Stimulated activated CD8-positive, alpha-beta memory T cell treated with anti-CD3 and anti-CD28 coated beads, Interleukin-4, amount 100 ng/mL, for 24 hours (primary cell): ENCODE data around the gene KDM4B.

Experiments used
- DNase-seq: peaks from one replicate; pipeline ENCODE4 v3.0.0-alpha.2; 2020; ENCODE audit warnings: low read depth

Gene KDM4B

DNA sequence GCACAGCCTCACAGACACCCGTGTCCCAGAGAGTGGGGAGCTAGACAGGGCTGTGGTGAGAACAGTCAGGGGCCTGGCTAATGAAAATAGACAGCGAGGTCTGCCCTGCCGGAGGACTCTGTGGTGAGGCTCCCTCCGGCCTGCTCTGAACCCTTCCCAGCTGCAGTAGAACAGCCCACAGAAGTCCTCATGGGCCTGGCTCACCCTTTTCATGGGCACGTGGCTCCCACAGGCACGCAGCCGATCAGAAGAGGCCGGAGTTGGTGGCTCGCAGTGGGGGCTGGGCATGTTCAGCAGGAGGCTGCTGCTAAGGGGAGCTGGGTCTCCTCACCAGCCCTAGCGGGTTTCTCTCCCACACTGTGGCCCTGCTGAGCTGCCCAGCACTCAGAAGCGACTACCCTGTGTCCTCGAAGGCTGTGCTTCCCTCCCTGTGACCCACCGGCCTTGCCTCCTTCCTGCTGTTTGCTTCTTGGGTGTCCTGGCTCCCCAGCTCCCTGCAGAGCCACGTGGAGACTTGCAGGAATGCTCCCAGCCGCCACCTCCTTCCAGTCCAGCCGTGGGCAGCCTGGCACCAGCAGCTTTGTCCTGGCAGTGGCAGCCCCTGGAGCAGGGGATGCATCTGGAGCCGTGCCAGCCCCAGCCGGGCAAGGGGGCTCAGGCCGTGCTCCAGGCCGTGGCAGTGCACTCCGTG lies 138.7 kb downstream of the KDM4B start:
- DNase-seq, result no peak

DNA sequence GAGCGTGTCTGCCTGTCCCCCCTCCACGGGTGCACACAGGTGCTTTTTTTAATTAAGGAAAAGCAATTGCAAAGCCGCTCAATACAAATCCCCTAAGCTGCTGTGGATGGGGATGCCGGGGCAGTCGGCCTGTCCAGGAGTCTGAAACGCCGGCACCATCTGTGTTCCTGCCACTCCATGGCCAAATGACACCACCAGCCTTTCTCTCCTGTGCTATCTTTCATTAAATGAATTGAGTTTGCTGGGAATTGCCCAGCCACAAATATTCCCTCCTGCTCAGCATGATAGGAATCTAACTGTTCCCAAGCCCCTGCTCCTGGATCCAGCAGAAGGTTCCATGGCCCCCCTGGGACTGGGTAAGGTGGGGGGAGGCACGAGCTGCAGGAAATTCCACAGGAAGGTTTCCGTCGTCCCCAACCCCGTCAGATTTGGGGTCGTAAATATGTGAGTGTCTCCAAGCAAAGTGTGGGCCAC lies 139.2 kb downstream of the KDM4B start:
- DNase-seq, result no peak

DNA sequence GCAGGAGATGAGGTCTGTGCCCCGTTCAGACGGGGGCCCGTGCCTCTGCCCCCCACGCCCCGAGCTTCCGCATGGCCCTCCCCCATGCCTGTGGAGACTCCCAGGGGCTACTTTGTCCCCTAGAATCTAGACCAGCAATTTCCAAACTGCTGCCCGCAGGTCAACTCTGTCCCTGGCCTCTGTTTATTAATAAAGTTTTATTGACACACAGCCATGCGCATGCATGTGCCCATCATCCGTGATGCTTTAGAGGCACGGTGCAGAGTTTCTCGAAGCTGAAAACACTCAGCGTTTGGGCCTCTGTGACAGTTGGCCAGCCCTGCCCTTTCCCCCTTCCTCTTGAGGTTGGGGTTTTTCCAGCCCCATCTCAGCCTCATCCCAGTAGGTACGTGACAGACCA lies 140.0 kb downstream of the KDM4B start:
- DNase-seq, result no peak

DNA sequence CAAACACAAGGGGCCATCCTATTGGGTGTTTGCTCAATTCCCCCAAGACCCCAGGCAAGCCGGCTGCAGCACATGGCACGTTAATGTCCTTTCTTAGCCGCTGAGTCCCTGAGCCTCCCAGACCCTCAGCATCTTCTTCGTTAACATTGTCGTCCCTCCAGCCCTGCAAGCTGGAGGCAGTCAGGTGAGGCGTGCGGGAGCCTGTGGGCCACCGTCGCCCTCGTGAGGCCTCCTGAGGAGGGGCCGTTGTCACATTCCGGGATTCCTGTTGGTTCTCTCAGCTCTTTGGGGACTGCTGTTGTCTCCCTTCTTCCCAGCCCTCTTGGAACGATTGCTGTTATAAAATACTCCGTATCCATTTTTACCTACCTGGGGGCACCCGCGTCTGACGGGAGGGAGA lies 140.6 kb downstream of the KDM4B start:
- no peak for DNase-seq

DNA sequence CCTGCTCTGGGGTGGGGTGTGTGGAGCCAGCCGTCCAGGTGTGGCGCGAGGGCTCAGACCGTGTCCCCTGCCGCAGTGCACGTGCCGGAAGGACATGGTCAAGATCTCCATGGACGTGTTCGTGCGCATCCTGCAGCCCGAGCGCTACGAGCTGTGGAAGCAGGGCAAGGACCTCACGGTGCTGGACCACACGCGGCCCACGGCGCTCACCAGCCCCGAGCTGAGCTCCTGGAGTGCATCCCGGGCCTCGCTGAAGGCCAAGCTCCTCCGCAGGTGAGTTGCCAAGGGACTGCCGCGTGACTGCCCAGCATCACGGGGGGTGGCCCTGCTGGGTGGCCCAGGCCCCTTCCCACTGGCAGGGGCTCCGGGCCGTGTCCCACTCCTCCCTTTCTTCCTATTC lies 141.6 kb downstream of the KDM4B start:
- no peak for DNase-seq

DNA sequence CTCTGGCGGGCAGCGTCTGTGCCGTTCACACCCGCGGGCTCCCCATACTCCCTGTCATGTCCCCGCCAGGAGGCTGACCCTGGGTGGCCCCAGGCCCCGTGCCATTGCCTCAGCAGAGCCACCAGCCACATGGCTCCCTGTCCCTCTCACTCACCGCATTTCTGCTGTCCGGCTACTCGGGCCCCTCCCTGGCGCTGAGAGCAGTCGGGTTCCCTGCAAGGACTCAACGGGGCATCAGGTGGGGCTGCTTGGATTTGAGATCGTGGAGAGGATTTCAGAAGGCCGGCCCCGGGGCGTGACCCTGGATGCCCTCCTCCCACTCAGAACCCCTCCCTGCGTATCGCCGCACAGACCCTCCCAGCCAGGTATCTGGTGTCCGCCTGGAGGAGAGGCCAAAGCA lies 142.1 kb downstream of the KDM4B start:
- DNase-seq, result no peak

DNA sequence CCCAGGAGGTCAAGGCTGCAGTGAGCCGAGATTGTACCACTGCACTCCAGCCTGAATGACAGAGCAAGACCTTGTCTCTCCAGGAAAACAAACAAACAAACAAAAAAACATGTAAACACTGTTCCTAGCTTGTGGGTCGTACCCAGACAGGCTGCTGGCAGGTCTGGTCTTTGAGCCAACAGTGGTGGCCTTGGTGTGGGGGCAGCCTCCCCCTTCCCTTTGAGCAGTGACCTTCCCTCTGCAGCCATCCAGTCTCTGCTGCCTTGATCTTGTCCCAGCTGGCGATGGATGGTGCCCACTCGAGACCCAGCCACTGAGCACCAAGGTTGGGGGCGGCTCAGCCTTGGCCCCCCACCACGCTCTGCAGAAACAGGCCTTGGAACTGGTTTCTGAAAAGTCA lies 143.3 kb downstream of the KDM4B start:
- DNase-seq, result no peak

DNA sequence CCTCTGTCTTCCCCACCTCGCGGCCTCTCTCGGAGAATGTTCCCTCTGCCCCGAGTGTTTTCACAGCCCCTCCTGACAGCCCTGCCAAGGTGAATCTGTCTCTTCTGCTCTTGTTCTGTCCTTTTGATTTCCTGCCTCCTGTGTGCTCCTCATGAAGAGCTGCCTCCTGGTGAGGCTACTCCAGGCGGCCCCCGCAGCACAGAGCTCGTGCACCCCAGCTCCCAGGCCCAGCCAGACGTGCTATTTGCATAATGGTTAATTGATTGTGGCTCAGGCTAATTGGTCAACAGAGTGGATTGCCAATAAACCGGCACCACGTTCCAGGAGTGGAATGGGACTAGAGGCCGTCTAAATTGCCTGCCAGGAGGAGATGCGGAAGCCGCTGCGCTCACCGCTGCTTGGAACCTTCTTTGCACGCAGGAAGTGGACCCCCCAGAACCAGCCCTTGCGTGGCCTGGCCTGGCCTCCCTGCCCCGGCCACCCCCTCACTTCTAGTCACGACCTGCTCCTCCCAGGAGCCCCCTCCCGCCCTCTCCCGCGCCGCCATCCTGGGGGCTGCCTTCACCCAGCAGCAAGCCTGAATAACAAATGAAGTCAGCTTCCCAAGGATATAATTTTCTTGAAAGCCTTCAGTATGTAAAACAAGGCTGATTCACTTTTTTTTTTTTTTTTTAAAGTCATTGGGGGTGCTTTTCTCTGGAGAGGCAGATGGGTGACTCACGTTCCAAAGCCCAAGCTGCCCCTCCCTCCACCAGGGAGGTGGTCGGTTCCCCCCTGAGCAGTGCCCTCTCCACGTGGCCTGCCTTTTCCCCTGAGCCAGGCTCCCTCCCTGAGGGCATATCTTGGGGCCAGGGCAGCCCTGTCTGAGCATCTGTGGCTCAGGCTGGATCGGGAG lies 144.0 kb downstream of the KDM4B start:
- DNase-seq, result no peak

DNA sequence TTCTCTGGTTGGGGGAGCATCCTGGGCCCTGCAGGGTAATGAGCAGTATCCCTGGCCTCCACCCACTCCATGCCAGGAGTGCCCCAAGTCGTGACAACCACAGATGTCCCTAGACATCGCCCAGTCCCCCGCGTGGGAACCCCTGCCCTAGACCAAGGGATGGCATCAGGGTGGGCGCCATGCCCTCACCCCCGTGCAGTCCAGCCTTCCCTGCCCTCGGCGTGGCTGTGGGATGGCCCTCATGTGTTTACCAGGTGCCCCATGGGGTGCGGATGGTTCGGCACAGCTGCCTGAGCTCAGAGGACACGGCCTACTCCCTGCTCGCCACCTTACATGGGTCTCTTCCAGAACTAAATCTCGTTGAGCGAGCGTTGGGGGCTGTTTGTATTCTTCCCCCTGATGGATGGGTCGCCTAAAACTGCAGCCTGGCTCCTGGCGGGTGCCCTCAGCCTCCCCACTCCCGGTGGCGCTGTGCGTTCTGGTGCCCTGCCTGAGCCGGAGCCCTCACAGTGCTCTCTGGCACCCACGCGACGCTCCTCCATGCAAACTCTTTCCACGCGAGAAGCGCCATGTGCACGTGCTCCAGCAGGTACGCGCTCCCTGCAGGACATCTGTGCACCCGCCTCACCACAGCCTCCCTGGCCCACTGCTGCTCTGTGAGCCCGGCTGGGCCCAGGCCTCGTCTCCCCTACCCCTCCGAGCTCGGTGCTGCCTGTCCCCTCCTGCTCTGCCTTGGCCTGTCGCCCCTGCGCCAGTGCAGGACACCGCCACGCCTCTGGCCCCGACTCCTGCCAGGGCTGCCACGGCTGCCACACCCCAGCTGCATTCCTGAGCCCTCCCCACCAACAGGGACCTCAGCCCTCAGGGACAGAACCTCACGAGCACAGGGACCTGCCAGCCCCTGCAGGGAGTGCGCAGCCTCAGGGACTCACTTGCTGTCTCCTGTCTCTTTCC lies 145.0 kb downstream of the KDM4B start:
- no peak for DNase-seq

DNA sequence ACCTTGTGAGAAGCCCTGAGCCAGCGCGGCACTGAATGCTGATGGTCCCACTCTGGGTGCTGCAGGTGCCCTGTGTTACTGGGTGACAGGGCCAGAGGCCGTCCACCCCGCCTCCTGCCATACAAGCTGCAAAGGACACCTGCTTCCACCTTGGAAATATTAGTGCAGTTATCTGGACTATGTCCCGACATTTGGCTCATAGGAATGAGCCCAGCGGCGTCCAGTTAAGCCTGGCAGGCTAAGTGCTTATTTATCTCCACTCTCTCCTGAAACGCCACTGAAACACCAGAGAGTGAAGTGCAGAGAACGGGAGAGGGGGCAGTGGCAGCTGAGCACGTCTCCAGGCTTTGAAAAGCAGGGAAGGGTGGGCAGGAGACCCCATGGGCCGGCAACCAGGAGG lies 145.8 kb downstream of the KDM4B start:
- DNase-seq, result no peak

DNA sequence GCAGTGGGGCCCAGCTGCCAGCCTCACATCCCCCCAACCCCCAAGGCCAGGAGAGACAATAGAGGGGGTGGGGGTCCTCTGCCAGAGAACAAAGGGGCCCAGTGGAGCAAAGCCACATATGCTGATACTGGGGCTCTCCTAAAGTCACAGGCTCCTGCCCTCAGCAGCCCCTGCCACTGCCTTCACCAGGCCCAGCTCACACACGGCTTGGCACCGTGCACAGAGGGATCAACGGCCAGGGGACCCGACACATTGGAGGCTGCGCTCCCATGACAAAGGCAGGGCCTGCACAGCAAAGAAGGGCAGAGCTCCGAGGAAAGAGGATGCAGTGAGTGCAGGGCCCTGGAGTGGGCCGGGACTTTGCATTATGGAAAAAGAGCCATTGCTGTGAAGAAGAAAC lies 146.4 kb downstream of the KDM4B start:
- no peak for DNase-seq

DNA sequence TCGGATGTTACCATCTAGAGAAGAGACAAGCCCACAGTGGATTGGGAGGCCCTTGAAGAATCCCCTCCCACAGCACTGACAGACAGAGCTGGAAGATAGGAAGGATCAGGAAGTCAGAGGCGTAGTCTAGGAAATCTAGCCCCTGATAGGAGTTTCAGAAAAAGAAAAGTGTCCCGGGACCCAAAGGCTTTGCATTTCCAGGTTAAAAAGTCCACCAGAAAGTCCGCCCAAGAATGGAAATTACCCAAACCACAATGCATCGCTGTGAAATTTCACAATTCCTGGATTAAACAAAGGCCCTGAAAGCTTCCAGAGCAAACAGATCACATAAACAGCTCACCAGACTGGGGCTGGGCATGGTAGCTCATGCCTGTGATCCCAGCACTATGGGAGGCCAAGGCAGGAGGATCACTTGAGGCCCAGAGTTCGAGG lies 146.9 kb downstream of the KDM4B start:
- no peak for DNase-seq

DNA sequence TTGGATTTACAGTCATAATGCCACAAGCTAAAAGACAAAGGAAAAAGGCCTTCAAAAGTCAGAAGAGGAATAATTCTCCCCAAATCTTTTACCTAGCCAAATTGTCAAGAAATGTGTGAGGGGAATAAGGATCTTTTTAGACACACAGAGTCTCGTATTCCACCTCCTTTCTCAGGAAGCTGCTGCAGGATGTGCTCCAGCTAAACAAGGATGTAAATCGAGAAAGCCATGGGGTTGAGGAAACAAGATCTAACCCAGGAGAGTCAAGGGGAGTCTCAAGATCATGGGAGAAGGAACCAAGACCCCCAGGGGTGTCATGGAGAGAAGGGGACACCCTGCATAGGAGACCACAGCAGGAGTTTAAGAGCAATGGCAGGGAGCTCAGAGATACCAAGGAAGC lies 147.4 kb downstream of the KDM4B start:
- no peak for DNase-seq

DNA sequence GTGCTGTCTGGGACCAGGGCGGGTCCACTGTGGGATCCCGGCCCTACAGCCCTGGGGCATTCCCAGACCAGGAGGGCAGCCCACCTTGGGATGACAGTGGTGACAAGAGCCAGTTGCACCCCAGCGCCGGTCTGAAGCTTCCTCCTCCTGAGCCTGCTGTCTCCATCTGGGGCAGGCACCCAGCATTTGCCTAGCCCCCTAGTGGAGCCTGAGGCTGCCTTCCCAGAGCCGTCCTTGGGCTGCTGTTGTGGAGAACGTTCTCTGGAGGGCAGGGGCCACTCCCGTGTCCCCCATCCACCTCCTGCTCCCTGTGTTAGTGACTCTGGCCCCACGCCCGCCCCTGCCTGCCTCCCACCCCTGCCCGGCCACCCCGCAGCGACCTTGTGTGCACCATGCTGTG lies 148.5 kb downstream of the KDM4B start:
- no peak for DNase-seq

DNA sequence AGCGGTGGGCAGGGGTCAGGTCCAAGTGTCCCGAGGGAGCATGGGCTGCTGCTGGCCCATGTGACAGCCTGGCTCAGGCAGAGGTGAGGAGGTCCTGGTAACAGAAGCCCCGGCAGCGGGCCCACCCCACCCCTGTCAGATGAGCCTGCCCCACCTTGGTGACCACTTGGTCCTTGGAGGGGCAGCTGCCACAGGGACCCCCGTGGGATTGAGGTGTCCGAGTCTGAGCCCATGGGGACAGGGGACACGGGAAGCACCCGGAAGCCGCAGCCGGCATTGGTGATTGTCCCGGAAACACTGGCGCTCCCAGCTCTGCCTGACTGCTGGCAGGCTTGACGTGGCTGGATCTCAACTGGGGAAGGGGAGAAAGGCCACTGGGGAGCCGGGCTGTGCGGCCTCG lies 149.1 kb downstream of the KDM4B start:
- DNase-seq, result no peak

DNA sequence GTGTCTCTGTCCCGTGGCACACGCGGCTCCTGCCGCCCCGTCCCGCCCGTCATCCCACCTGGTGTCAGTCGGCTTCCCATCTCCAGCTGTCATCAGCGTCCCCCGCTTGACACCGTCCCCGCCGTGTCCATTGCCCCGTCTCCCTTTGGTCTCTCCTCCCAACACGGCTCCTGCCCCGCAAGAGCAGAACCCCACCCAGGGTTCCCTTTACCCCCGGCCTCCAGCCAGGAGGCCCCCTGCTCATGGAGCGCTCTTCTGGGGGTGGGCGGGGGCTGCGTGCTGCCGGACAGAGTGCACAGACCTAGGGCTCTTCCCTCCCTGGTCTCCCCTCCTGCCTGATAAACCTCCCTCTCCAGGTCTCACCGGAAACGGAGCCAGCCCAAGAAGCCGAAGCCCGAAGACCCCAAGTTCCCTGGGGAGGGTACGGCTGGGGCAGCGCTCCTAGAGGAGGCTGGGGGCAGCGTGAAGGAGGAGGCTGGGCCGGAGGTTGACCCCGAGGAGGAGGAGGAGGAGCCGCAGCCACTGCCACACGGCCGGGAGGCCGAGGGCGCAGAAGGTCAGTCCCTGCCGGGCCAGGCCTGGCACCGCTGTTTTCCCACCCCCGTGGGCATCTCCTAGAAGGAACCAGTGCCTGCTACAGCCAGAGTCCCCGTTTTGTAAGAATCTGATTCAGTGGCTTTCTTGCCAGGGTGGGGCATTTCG lies 150.5 kb downstream of the KDM4B start:
- no peak for DNase-seq

DNA sequence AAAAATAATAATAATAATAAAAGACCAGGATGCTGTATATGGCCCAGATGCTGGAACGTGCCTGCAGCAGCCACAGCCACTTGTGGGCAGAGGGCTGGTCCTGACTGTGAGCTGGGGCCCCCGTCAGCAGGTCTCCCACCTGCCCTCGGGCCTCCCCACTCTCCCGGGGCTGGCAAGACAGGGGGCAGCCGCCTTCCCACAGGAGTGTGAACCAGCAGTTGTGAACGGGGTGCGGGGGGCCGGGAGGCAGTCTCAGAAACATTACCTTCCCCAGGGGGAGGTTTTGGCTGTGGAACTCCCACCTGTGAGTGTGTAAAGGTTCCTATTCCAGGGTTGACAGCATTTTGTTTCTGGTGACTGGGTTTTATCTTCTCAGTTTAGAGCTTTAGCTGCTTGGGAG lies 151.4 kb downstream of the KDM4B start:
- DNase-seq, result no peak

DNA sequence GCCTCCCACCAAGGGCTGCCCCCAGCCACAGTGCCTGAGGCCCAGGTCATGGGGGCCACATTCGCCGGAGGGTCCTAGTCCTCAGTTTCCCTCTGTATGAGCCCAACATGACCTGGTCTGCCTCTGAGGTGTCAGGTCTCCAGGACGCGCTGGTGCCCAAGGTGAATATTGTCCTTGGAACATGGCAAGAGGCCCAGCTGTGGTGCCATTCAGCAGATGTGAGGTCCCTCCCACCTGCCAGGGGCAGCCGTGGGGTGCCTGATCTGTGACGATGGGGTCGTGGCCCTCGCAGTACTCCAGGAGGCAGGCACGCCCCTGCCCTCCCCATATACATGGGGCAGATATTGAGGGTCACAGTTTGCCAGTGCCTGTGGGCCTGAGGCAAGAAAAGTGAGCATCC lies 151.9 kb downstream of the KDM4B start:
- DNase-seq, result no peak

DNA sequence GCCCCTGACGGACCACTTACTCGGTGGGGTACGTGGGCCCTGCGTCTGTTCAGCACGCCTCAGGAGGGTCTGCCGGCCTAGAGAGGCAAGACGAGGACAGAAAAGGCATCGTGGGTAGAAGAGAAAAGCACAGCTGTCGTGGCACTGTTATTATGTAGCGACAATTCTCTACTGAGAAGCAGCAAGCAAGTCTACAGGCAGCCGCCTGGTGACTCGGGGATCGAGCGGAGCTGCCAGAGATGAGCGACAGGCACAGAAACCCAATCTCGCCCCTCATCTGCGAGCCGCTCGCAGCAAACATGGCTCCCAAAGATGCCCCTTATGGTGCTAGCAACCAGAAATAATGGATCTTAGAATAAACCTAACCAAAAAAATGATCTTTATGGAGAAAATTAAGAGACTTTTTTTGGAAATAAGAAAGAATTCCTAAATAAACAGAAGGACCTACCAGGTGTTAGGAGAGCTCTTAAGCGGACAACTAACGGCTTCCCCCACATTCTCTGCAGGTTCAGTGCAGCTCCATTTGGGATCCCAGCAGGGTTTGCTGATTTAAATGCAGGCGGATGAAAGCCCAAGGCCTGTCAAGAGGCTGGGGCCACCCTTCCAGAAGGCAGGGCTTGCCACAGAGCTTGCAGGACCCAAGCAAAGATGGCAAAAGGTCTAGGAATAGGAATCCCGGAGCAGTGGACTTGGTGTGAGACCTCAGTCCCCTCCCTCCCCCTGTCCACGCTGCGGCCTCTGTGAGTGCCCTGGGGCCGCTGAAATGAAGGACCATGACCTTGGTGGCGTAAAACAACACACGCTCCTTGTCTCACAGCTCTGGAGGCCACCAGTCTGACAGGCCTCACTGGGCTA lies 152.6 kb downstream of the KDM4B start:
- no peak for DNase-seq

DNA sequence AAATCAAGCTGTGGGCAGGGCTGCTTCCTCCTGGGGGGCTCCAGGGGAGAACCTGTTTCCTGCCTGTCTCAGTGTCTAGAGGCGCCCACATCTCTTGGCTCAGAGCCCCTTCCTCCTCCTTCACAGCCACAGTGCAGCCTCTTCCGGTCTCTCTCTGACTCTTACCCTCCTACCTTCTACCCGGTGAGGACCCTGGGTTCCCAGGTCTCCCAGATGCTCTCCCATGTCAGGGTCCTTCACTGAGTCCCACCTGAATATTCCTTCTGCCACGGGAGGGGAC lies 153.1 kb downstream of the KDM4B start:
- no peak for DNase-seq
